Stimulated activated CD4-positive, alpha-beta T cell treated with anti-CD3 and anti-CD28 coated beads, TNF-alpha, amount 100 ng/mL, for 48 hours (primary cell): ENCODE results near the gene ALDH9A1.

Experiments used
- DNase-seq, 3 donors: peaks; one replicate each; pipeline ENCODE4 v3.0.0-alpha.2; 2020; ENCODE audit warnings: low read depth in 3 of 3

Gene ALDH9A1

DNA sequence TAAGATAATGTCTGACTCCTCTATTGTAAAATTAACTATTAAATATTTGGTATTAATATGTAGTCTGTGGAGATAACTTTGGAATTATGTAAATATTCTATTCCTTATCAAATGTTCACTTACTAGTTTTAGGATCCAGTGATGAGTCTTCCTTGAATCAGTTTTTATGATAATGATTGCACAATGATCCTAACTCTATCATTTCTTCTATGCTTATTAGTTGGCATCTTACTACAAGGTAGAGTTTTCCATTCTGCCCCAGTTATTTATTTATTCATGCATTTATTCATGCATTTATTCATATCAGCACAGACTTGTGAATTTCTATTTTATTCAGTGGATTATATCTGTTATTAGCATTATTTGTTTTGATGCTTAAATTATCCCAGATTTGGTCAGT, 74.7 kb downstream of the ALDH9A1 start:
- no peak for DNase-seq

DNA sequence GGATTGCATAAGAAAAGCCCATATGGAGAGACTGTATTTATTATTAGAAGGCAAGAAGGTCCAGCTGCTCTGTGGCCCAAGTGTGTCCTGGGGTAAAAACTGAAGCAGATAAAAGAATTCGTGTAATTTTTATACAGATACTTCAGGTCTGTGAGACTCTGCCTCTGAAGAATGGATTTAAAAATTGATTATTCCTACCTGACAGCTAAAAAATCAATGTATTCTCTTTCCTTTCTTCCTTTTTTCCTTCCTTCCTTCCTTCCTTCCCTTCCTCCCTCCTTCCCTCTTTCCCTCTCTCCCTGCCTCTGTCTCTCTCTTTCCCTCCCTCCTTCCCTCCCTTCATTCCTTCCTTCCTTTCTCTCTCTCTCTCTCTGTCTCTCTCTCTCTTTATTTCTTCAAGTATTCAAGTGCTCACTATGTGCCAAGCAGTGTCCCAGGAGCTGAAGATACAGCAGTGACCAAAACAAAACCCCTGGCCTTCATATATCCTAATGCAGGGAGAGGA, 78.7 kb downstream of the ALDH9A1 start:
- DNase-seq: no peak

DNA sequence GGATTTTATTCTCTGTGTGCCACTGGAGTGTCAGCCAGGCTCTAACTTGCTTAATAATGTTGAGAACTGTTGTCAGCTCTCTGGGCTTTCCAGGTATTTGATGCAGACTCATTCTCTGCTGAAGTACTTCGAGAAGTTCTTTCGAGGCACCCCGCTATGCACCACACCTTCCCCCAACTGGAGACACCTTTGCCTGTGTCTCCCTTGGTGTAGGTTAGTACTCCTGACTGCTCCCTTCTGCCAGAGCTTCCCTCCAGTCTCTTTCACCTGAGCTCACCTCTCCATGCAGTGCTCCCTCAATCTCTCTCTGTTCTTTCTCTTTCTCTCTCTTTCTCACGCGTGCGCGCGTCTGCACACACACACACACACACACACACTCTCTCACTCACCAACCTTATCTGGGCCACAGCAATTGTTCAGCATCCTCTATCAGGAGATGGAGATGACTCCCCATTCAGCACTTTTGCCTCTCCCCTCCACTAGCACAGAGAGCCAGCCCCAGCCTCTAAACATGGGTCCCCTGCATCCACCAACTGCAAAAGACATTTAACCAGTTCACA, 81.3 kb downstream of the ALDH9A1 start:
- no peak for DNase-seq

DNA sequence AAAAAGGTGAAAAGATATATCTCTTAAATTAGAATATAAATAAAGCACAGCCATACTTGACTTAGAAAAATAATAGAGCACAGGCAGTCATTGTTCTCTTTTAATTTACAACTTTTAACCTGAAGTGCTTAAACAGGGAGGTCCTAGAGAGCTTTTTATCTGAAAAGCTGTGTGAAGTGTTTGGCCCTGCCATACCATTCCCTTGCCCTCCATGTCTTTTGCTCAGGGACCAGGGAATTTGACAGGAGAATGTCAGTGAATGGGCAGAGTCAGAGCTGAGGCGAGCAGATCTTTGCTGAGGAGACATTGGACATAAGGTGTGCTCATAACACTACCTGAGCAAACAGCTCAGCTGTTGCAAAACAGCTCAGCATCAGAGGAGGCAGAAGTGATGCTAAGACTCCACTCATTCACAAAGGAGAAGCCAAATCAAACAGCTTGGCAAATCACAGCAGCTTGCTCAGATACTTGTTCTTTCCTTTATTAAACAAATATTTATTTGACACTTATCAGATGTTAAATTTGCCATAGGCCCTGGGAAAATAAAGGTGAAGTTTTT, 82.2 kb downstream of the ALDH9A1 start:
- DNase-seq: no peak
